GM12878 (cell line): ENCODE data around the gene ITIH2. TPM values are rescaled to one million over a fixed set of nuclear protein-coding genes. Genes with fewer than 3 reads are reported as not detected.

Source experiments
- ATAC-seq: fragments of 200-7000 bp; cut with Tn5 transposase; 3 replicates; pipeline ENCODE4 v1.9.1; 2020; ENCODE audit warnings: mild to moderate bottlenecking, moderate library complexity
- BruUV-seq: library from RNA; stranded (reverse); fragments of 400-500 nt; replicated peaks from 2 replicates; lab custom pipeline; 2021; lab: Mats Ljungman, UMichigan
- CTCF ChIA-PET: fragments of 300-600 bp; sonication (Branson Sonifier 250); formaldehyde crosslinking; extraction: SDS; loops from one replicate; lab custom pipeline; 2021; ENCODE audit warnings: inconsistent platforms; lab: Yijun Ruan, JAX
- POLR2A ChIA-PET: fragments of 350-600 bp; formaldehyde crosslinking; extraction: SDS; loops from one replicate; lab custom pipeline; 2021; ENCODE audit warnings: inconsistent platforms; lab: Charles Lee
- RAD21 ChIA-PET: fragments of 300-600 bp; sonication (Branson Sonifier 250); formaldehyde crosslinking; loops from one replicate; lab custom pipeline; 2023; ENCODE audit warnings: antibody characterized with exemption; ENCODE audit not compliant: unreplicated experiment; lab: Charles Lee
- SMC1A ChIA-PET: fragments of 300-600 bp; sonication (Branson Sonifier 250); formaldehyde crosslinking; loops from one replicate; lab custom pipeline; 2023; ENCODE audit not compliant: unreplicated experiment, uncharacterized antibody; lab: Charles Lee
- DNase-seq: peaks from one replicate; pipeline ENCODE4 v3.0.0-alpha.2; 2011; ENCODE audit warnings: low read depth, low spot score
- FAIRE-seq: peaks from 3 replicates; lab custom pipeline; 2011; peaks lifted over from hg19 to GRCh38; lab: Jason Lieb, UNC
- H2AFZ ChIP-seq: 2 replicates; pipeline ENCODE4 v1.6.0; 2011; ENCODE audit warnings: low read depth, low read length, control low read depth; ENCODE audit not compliant: control insufficient read depth
- H3K27ac ChIP-seq: 2 replicates; pipeline ENCODE4 v1.5.1; 2011; ENCODE audit warnings: control low read depth; ENCODE audit not compliant: control insufficient read depth, insufficient read depth
- H3K27me3 ChIP-seq, 2 experiments: replicated peaks in 1 of 2; 2 replicates each; pipeline versions ENCODE4 v1.6.0 to v1.6.1; 2011; ENCODE audit warnings: low read length in 1 of 2; ENCODE audit not compliant: control insufficient read depth in 2 of 2, insufficient read depth in 2 of 2
- H3K36me3 ChIP-seq, 2 experiments: 2 replicates each; pipeline ENCODE4 v1.5.1; 2011; ENCODE audit warnings: low read length in 1 of 2; ENCODE audit not compliant: control insufficient read depth in 2 of 2, insufficient read depth in 2 of 2
- H3K4me1 ChIP-seq: 2 replicates; pipeline ENCODE4 v1.6.1; 2011; ENCODE audit warnings: mild to moderate bottlenecking, low read length, moderate library complexity, mixed read lengths; ENCODE audit not compliant: control insufficient read depth, insufficient read depth
- H3K4me2 ChIP-seq: 2 replicates; pipeline ENCODE4 v1.6.0; 2011; ENCODE audit warnings: control low read depth; ENCODE audit not compliant: control insufficient read depth, insufficient read depth
- H3K4me3 ChIP-seq: fragments of 200-600 bp; sonication (generic); 2 replicates; pipeline ENCODE4 v1.5.1; 2016
- H3K79me2 ChIP-seq: 2 replicates; pipeline ENCODE4 v1.6.0; 2011; ENCODE audit warnings: low read length; ENCODE audit not compliant: control insufficient read depth, insufficient read depth
- H3K9ac ChIP-seq: 2 replicates; pipeline ENCODE4 v1.8.0; 2011; ENCODE audit warnings: low read length, control low read depth, mixed read lengths; ENCODE audit not compliant: control insufficient read depth, insufficient read depth
- H3K9me3 ChIP-seq: replicated peaks from 3 replicates; pipeline ENCODE4 v1.5.1; 2011; ENCODE audit warnings: mild to moderate bottlenecking, low read length; ENCODE audit not compliant: control insufficient read depth, insufficient read depth
- H4K20me1 ChIP-seq: 2 replicates; pipeline ENCODE4 v1.6.0; 2011; ENCODE audit not compliant: control insufficient read depth, insufficient read depth
- FOXK2 ChIP-seq: fragments of 450-650 bp; IDR thresholded peaks from 2 replicates; pipeline ENCODE4 v1.6.1; 2017; ENCODE audit warnings: mild to moderate bottlenecking, moderate library complexity
- FOXM1 ChIP-seq: IDR thresholded peaks from 2 replicates; pipeline ENCODE4 v1.6.1; 2012; ENCODE audit warnings: low read depth, mild to moderate bottlenecking, inconsistent platforms, low read length, moderate library complexity
- MYC ChIP-seq: IDR thresholded peaks from 2 replicates; pipeline ENCODE4 v1.6.1; 2011; ENCODE audit warnings: mild to moderate bottlenecking, low read length, moderate library complexity, inconsistent platforms; ENCODE audit not compliant: insufficient read depth, insufficient replicate concordance, insufficient read length, severe bottlenecking
- WGBS: methylation state at CpG from one replicate; pipeline ENCODE4 v1.1.6; 2016; ENCODE audit warnings: low lambda C conversion rate; ENCODE audit not compliant: insufficient replicate concordance, insufficient coverage; ENCODE audit errors: missing lambda C conversion rate; 5-methylcytosine and 5-hydroxymethylcytosine counted together
- in situ Hi-C: fragments of 300-500 bp; cut with MboI; formaldehyde crosslinking; loops from 9 replicates; pipeline ENCODE4 v1.14.3; 2018; ENCODE audit warnings: mixed read lengths
- intact Hi-C: fragments of 100-400 bp; cut with micrococcal nuclease; formaldehyde crosslinking; loops from one replicate; pipeline ENCODE4 v1.14.2; 2022; ENCODE audit not compliant: unreplicated experiment
- polyA plus RNA-seq, 11 experiments: library from polyadenylated mRNA; depleted of rRNA in 4 of 11; unstranded in 6 of 11; stranded (reverse) in 5 of 11; fragments of >200 nt; fragmentation: Nextera tagmentation in 4 of 11; fragmentation: Illumina TruSeq in 1 of 11; extraction: Ambion mirVana in 4 of 11; extraction: Trizol in 1 of 11; gene quantifications; 1 replicate in 1 of 11; 2 replicates in 10 of 11; pipeline versions ENCODE4 v1.2.1 to v1.2.3, GENCODE V29; 2011 to 2016; ENCODE audit warnings: inconsistent platforms in 2 of 11, missing spikeins in 2 of 11, low read depth in 1 of 11
- total RNA-seq, 4 experiments: library from RNA; depleted of rRNA in 3 of 4; stranded (reverse); fragments of >200 nt in 3 of 4; fragmentation: Illumina TruSeq in 1 of 4; extraction: Trizol in 1 of 4; gene quantifications; 2 replicates each; pipeline versions ENCODE4 v1.2.1 to v1.2.3, GENCODE V29; 2013 to 2021
- TF ChIP-seq, protein P1 (sequence below): IDR thresholded peaks from 2 replicates; pipeline ENCODE4 v1.6.1; 2011; ENCODE audit warnings: borderline replicate concordance, low read depth, mild to moderate bottlenecking, moderate library complexity, low read length; ENCODE audit not compliant: insufficient read depth, poor library complexity, severe bottlenecking

The ITIH2 gene
- total and polyA plus RNA-seq, 10 of the 15 experiments (the other 5 are each of a cell fraction or from before 2014, with no cell fraction given): 0.05 to 0.72 (median 0.53) TPM; not detected in 7

DNA sequence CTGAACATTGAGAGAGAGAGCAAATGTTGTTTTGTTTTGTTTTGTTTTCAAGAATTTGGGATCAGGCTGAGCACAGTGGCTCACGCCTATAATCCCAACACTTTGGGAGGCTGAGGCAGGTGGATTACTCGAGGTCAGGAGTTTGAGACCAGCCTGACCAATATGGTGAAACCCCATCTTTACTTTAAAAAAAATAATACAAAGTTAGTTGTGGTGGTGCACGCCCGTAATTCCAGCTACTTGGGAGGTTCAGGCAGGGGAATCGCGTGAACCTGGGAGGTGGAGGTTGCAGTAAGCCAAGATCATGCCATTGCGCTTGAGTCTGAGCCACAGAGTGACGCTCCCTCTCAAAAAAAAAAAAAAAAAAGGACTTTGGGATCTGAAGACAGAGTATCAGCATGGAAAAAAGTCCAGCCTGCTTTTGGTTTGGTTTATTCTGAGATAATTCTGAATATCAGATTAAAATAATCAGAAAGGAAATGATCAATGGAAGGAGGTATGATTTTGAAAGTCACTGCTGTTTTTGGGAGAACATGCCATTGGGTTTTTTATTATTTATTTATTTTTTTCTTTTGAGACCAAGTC is 1.9 kb upstream of the ITIH2 start:
- Histone ChIP-seq H2AFZ (no peak overlapping the region), H3K4me2 (no peak overlapping the region), H3K9ac (no peak overlapping the region), H3K79me2 (no peaks in the 10 kb centered on the region)
- ChIA-PET POLR2A (no interaction called here), SMC1A (interaction anchor here (0.9 to 3.0 kb wide), 2 partner anchors 18 to 176 kb away, joined by 3 to 8 read pairs; no protein-coding TSS in a partner anchor)
- BruUV-seq: no TSS peak
- TF ChIP-seq FOXK2 (no peak), FOXM1 (no peak), MYC (no peak)
- TF ChIP-seq, protein P1, sequence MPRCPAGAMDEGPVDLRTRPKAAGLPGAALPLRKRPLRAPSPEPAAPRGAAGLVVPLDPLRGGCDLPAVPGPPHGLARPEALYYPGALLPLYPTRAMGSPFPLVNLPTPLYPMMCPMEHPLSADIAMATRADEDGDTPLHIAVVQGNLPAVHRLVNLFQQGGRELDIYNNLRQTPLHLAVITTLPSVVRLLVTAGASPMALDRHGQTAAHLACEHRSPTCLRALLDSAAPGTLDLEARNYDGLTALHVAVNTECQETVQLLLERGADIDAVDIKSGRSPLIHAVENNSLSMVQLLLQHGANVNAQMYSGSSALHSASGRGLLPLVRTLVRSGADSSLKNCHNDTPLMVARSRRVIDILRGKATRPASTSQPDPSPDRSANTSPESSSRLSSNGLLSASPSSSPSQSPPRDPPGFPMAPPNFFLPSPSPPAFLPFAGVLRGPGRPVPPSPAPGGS: no peak
- TF ChIP-seq, all 136 proteins: peak for 0
- no peaks in the 10 kb centered on the region for H3K36me3 ChIP-seq
- no peak overlapping the region for H3K27ac ChIP-seq
- H3K4me1 ChIP-seq: no peaks in the 10 kb centered on the region
- no peaks in the 10 kb centered on the region for H4K20me1 ChIP-seq
- H3K4me3 ChIP-seq: no peak overlapping the region
- FAIRE-seq (no peak), ATAC-seq (no peak), DNase-seq (no peak)
- ChIA-PET RAD21 (interaction anchor here (0.7 kb wide), 1 partner anchor 10 kb away, joined by 3 read pairs; no protein-coding TSS in a partner anchor), CTCF (interaction anchor here (1.1 to 5.0 kb wide), 2 partner anchors 10 to 14 kb away, joined by 3 to 36 read pairs; no protein-coding TSS in a partner anchor)
- in situ Hi-C loops (no loop called here), intact Hi-C loops (no loop called here)
- H3K9me3 ChIP-seq: no peaks in the 10 kb centered on the region
- H3K27me3 ChIP-seq: peaks cover 2% of the 10 kb centered on the region in 2 experiments; a peak in 1 of 4 replicates
- WGBS: 53% methylated on average over 6 of the region's 8 CpGs
